ENCODE data around the gene BOLA3.

- TF ChIP-seq POLR2AphosphoS5 (IDR thresholded peaks at IDR 0.05; ENCODE audit: low read depth, low read length) (no peak), SIN3A (IDR thresholded peaks at IDR 0.05; ENCODE audit: borderline replicate concordance, insufficient read depth, low read length) (no peak), TAF1 (IDR thresholded peaks at IDR 0.05; ENCODE audit: borderline replicate concordance, insufficient read depth, low read length) (no peak)
- TF ChIP-seq, protein P1, sequence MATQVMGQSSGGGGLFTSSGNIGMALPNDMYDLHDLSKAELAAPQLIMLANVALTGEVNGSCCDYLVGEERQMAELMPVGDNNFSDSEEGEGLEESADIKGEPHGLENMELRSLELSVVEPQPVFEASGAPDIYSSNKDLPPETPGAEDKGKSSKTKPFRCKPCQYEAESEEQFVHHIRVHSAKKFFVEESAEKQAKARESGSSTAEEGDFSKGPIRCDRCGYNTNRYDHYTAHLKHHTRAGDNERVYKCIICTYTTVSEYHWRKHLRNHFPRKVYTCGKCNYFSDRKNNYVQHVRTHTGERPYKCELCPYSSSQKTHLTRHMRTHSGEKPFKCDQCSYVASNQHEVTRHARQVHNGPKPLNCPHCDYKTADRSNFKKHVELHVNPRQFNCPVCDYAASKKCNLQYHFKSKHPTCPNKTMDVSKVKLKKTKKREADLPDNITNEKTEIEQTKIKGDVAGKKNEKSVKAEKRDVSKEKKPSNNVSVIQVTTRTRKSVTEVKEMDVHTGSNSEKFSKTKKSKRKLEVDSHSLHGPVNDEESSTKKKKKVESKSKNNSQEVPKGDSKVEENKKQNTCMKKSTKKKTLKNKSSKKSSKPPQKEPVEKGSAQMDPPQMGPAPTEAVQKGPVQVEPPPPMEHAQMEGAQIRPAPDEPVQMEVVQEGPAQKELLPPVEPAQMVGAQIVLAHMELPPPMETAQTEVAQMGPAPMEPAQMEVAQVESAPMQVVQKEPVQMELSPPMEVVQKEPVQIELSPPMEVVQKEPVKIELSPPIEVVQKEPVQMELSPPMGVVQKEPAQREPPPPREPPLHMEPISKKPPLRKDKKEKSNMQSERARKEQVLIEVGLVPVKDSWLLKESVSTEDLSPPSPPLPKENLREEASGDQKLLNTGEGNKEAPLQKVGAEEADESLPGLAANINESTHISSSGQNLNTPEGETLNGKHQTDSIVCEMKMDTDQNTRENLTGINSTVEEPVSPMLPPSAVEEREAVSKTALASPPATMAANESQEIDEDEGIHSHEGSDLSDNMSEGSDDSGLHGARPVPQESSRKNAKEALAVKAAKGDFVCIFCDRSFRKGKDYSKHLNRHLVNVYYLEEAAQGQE (IDR thresholded peaks at IDR 0.05; ENCODE audit: insufficient read depth in 1 of 2, low read depth in 2 of 2, low read length in 2 of 2): no peak
Measured at GRCh38 chr2:74100254-74101216, 47.2 kb downstream of the BOLA3 start.
